Skeletal muscle tissue (tissue), 1 donor: ENCODE data around the gene EFNB3. TPM values are rescaled to one million over a fixed set of nuclear protein-coding genes. Genes with fewer than 3 reads are reported as not detected.

Source experiments
- total RNA-seq: library from RNA; depleted of rRNA; stranded (reverse); fragments of >200 nt; gene quantifications from one replicate; pipeline ENCODE4 v1.2.3, GENCODE V29; 2014

EFNB3 gene
- total RNA-seq, 1 donor from 2014 or later: 1.0 TPM

Other genes starting within 250 kb of the EFNB3 start
- 10.4 TPM for gene ZBTB4, start 225.6 kb upstream of the EFNB3 start, total RNA-seq
- gene SLC35G6, start 223.8 kb upstream of the EFNB3 start, total RNA-seq: not detected
- 91.3 TPM for gene POLR2A, start 220.8 kb upstream of the EFNB3 start, total RNA-seq
- gene TNFSF12, start 156.1 kb upstream of the EFNB3 start, total RNA-seq: 4.7 TPM
- 2.1 TPM for gene TNFSF13, start 146.5 kb upstream of the EFNB3 start, total RNA-seq
- gene SENP3, start 143.3 kb upstream of the EFNB3 start, total RNA-seq: 31.3 TPM
- gene CD68, start 125.6 kb upstream of the EFNB3 start, total RNA-seq: 4.2 TPM
- gene MPDU1, start 121.3 kb upstream of the EFNB3 start, total RNA-seq: 26.1 TPM
- gene SOX15, start 115.1 kb upstream of the EFNB3 start, total RNA-seq: not detected
- gene FXR2, start 90.3 kb upstream of the EFNB3 start, total RNA-seq: 42.3 TPM
- 41.2 TPM for gene SAT2, start 77.4 kb upstream of the EFNB3 start, total RNA-seq
- not detected for gene SHBG, start 75.1 kb upstream of the EFNB3 start, total RNA-seq
- gene ATP1B2, start 54.3 kb upstream of the EFNB3 start, total RNA-seq: 1.6 TPM
- gene TP53, start 17.7 kb upstream of the EFNB3 start, total RNA-seq: 13.6 TPM
- 7.3 TPM for gene WRAP53, start 16.7 kb upstream of the EFNB3 start, total RNA-seq
- gene DNAH2, start 12.5 kb downstream of the EFNB3 start, total RNA-seq: 0.52 TPM
- gene KDM6B, start 129.0 kb downstream of the EFNB3 start, total RNA-seq: 2.6 TPM
- 7.3 TPM for gene TMEM88, start 149.9 kb downstream of the EFNB3 start, total RNA-seq
- gene NAA38, start 152.4 kb downstream of the EFNB3 start, total RNA-seq: 50.1 TPM
- gene CYB5D1, start 152.8 kb downstream of the EFNB3 start, total RNA-seq: 3.7 TPM
- 76.2 TPM for gene CHD3, start 183.6 kb downstream of the EFNB3 start, total RNA-seq
- 2.6 TPM for gene RNF227, start 211.1 kb downstream of the EFNB3 start, total RNA-seq
- 0.52 TPM for gene KCNAB3, start 224.7 kb downstream of the EFNB3 start, total RNA-seq
- 17.2 TPM for gene TRAPPC1, start 226.7 kb downstream of the EFNB3 start, total RNA-seq
- 9.9 TPM for gene CNTROB, start 227.0 kb downstream of the EFNB3 start, total RNA-seq